A549 treated with ZK216348 at 1 μM for 4 hours (cell line): ENCODE measurements around the gene MPDZ. TPM values are rescaled to one million over a fixed set of nuclear protein-coding genes. Genes with fewer than 3 reads are reported as not detected.

ENCODE experiments used
- total RNA-seq: library from RNA; stranded (reverse); fragments of 200-300 nt; extraction: Qiagen RNA extraction; gene quantifications from 5 replicates; pipeline ENCODE4 v1.2.3, GENCODE V29; 2022; ENCODE audit warnings: low read depth

MPDZ gene
- 10.6 to 13.4 TPM (median 13.0 TPM) in 5 replicates for total RNA-seq

GRCh38 chr9:13279284-13280141 is at the start of gene MPDZ:
MPDZ (minus strand) TSS chr9:13279692; CDS start chr9:13250315, 29,377 bp downstream.

